ENCODE measurements around the gene KLK6.
"Not testable (repeated sequence)": the region's sequence is repeated elsewhere in the genome, so short reads cannot be mapped to it uniquely, and the experiment has no call there.

Gene KLK6

DNA sequence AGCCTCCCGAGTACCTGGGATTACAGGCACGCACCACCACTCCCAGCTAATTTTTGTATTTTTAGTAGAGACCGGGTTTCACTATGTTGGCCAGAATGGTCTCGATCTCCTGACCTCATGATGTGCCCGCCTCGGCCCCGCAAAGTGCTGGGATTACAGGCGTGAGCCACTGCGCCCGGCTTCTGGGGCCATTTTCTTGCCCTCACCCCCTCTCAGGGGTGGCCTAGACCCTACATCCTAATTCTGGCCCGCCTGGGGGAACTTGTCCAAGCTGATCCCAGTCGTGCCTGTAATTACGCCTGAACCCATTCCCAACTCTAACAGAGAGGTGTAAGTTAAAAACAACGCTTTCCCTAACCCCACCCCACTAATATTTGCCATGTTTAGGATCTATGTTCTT is 15.0 kb upstream of the KLK6 start:
- DNase-seq, result not testable (repeated sequence)

DNA sequence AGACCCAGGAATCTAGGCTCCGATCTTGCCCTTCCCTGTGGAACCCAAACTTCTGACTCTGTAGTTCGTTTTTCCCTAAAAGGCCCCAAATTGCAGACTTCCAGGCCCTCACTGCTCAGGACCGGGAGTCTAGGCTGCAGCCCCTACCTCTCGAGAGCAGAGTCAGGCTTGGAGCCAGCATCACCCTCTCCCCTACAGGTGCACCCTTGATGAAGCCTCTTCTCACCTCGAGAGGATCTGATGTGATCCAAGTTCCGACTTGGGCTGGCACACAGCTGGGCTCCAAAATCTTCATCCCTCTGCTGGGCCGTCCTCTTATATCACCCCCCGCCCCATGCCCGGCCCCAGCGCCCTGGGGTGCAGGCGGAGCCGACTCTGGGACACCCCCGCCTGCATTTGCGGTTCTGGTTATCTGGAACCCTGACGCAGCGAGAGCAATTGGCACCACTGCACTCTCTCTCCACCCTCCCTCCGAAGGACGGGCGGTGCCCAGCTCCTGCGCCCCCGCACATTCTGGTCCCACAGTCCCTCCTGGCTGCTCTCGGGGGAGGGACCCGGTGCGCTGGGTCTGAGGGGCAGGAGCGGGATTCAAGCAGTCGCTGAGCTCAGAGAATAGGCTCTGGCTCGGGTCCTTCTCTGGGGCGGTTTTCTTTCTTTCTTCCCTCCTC is 14.4 kb upstream of the KLK6 start, which contains the start of gene KLK7:
TSS of gene KLK7 (minus strand) at position 293 of the 668 bp plus-strand sequence. CDS start 1,518 bp downstream, outside the sequence.
- no peak for DNase-seq

- no peak for DNase-seq
These were observed 12.8 kb upstream of the KLK6 start for GRCh38 chr19:50982186-50982585.

GRCh38 chr19:50981587-50982146 is 12.3 kb upstream of the KLK6 start:
- no peak for DNase-seq

- DNase-seq, result no peak
These were observed 10.8 kb upstream of the KLK6 start for GRCh38 chr19:50980208-50980607.

- no peak for DNase-seq
These were observed 10.4 kb upstream of the KLK6 start for GRCh38 chr19:50979758-50980157.

- no peak for DNase-seq
These were observed 9.5 kb upstream of the KLK6 start for GRCh38 chr19:50978772-50979390.

- no peak for DNase-seq
These were observed 8.2 kb upstream of the KLK6 start for GRCh38 chr19:50977626-50978025.

DNA sequence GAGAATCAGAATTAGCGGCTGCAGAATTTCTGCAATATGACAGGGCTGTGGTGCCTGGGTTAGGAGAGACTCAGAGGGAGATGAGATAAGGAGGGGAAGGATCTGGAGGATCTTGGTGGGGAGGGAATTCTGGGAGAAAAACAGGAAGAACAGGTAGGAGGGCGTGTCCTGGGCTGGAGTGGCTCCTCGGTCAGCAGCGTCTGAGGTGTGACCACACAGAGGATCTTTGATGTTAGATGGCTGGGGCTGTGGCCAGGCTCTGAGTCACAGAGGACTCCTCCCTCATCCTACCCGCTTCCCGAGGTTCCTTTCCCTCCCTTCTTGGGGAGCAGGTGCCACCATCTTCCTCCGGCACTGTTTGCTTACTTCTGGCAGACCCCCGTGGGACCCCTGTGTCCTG is 6.4 kb upstream of the KLK6 start:
- DNase-seq, result no peak

GRCh38 chr19:50974702-50975556 is 5.5 kb upstream of the KLK6 start:
- DNase-seq, result no peak

- no peak for DNase-seq
These were observed 3.5 kb upstream of the KLK6 start for GRCh38 chr19:50972795-50973376.

DNA sequence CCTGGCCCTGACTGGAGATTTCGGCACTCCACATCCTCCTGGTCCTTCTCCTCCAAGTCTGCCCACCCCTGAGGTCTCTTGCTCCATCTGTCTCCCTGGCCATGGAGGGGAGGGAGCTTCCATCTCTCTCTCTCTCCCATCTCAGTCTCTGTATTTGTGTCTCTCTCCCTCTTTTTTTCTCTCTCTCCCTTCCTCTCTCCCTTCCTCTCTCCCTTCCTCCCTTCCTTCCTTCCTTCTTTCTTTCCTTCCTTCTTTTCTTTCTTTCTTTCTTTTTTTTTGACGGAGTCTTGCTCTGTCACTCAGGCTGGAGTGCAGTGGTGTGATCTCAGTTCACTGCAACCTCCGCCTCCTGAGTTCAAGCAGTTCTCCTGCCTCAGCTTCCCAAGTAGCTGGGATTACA is 419 bp upstream of the KLK6 start:
- not testable (repeated sequence) for DNase-seq

- no peak for DNase-seq
These were observed 527 bp downstream of the KLK6 start for GRCh38 chr19:50968716-50969412.

DNA sequence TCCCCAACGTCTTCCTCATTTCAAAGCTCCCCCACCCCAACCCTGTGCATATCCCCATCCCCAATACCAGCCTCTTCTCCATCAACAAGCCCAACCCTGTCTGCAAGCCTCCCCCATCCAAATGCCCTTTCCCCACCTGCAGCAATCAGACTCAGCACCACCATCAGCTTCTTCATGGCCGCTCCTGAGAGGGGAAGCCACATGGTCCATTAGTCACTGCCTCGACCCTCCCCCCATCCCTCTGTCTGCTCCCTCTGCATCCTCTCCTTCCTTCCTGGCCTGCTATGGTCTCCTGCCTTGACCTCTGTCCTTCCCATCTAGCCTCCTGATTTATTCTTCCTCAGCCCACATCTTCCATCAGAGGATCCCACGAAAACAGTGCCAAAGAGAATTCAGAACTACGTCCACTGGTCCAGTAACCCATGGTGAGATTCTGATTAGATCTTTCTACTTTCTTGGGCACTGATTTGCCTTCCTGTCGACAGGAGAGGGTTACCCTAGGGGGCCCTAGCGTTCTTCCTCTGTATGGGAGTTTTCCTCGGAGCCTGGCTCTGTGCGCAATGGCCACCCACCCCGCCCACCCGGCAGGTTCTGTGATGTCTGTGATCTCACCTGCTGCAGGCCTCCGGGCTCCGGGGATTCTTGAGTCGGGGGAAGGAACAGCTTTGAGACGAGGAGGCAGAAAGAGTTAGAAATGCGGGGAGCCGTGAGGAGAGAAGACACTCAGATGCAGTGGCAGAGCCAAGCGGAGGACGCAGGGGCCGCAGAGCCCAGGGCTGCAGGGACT is 1.3 kb downstream of the KLK6 start:
- no peak for DNase-seq

DNA sequence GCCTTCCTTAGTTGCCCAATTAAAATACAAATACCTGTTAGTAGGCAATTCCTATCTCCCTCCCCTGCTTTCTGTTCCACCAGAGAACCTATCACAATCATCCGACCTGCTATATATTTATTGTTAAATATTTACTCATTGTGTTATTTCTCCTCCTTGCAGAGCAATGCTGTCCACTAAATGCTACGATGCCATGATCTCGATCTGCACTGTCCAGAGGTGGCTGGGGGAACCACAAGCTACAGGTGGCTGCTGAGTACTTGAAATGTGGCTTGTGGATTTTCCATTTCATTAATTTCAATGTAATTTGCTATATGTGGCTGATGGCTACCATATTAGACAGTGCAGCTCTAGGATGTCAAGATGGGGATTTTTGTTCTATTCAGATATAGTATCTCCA is 5.1 kb downstream of the KLK6 start:
- no peak for DNase-seq

GRCh38 chr19:50963381-50963780 is 6.0 kb downstream of the KLK6 start:
- DNase-seq, result no peak

- DNase-seq, result no peak
These were observed 7.1 kb downstream of the KLK6 start for GRCh38 chr19:50962245-50962644.

DNA sequence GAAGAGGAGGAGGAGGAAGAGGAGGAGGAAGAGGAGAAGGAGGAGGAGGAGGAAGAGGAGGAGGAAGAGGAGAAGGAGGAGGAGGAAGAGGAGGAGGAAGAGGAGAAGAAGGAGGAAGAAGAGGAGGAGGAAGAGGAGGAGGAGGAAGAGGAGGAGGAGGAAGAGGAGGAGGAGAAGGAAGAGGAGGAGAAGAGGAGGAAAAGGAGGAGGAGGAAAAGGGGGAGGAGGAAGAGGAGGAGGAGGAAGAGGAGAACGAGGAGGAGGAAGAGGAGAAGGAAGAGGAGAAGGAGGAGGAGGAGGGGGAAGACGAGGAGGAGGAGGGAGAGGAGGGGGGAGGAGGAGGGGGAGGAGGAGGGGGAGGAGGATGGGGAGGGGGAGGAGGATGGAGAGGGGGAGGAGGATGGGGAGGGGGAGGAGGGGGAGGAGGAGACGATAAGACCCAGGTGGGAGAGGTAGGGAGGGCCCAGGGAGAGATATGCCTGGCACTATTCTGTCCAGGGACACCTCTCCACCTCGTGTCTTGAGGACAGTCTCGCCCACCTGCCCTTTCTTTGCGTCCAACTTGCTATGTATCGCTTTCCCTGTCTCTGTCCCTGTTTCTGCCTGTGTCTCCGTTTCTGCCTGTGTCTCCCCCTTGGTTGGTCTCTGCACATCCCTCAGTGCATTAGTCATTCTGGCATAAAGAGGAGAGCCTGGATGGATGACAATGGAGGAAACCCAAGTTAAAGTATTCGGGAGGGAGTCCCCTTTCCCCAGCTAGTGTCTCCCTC is 9.5 kb downstream of the KLK6 start:
- DNase-seq, result no peak

- DNase-seq, result no peak
These were observed 11.8 kb downstream of the KLK6 start for GRCh38 chr19:50957587-50957986.

DNA sequence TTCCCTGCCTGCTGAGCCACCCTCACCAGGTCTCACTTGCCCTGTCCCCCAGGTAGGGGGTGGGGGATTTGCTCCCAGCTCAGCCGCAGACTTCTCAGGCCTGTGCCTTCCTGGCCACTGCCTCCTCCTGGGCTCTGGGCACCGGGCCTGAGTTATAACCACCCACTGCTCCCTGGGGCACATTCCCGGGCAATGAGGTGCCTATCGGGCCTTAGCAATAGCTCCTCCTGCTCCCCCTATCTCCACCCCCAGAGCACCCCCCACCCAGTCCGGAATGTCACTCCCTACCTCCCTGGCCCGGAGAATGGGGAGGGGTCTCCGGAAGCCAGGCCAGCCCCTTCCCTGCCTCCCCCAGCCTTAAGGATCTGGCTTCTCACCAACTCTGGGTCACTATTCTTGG is 16.5 kb downstream of the KLK6 start, which contains the start of gene KLK5:
TSS of gene KLK5 (minus strand) at position 129 of the 400 bp plus-strand sequence. CDS start 381 bp downstream, outside the sequence.
- no peak for DNase-seq

- DNase-seq, result no peak
These were observed 19.5 kb downstream of the KLK6 start for GRCh38 chr19:50949861-50950260.

Data from RPMI8226 (cell line).